Parathyroid adenoma (tissue), 2 donors: ENCODE data around the gene GFOD2.
"Not testable (repeated sequence)": the region's sequence is repeated elsewhere in the genome, so short reads cannot be mapped to it uniquely, and the experiment has no call there.

Source experiments
- H2AFZ ChIP-seq: fragments of 300-600 bp; sonication (generic); one replicate; pipeline ENCODE4 v1.7.0; 2017; ENCODE audit warnings: antibody characterized with exemption, mild to moderate bottlenecking
- H3K27ac ChIP-seq: fragments of 300-600 bp; sonication (generic); one replicate; pipeline ENCODE4 v1.7.0; 2017
- H3K27me3 ChIP-seq: fragments of 300-600 bp; sonication (generic); one replicate; pipeline ENCODE4 v1.7.0; 2017; ENCODE audit warnings: low read length; ENCODE audit not compliant: control insufficient read depth, insufficient read depth
- H3K36me3 ChIP-seq: fragments of 300-600 bp; sonication (generic); one replicate; pipeline ENCODE4 v1.7.0; 2017; ENCODE audit warnings: low read length; ENCODE audit not compliant: control insufficient read depth, insufficient read depth
- H3K4me1 ChIP-seq: fragments of 300-600 bp; sonication (generic); one replicate; pipeline ENCODE4 v1.7.0; 2017; ENCODE audit warnings: control low read depth
- H3K4me2 ChIP-seq: fragments of 300-600 bp; sonication (generic); one replicate; pipeline ENCODE4 v1.7.0; 2017; ENCODE audit warnings: low read length
- H3K4me3 ChIP-seq: fragments of 300-600 bp; sonication (generic); one replicate; pipeline ENCODE4 v1.7.0; 2017; ENCODE audit warnings: low read depth, low read length
- H3K79me2 ChIP-seq: fragments of 300-600 bp; sonication (generic); one replicate; pipeline ENCODE4 v1.7.0; 2017; ENCODE audit warnings: control low read depth
- H3K9ac ChIP-seq: fragments of 300-600 bp; sonication (generic); one replicate; pipeline ENCODE4 v1.7.0; 2017; ENCODE audit warnings: mild to moderate bottlenecking
- H3K9me3 ChIP-seq: fragments of 300-600 bp; sonication (generic); one replicate; pipeline ENCODE4 v1.7.0; 2017; ENCODE audit warnings: low read length; ENCODE audit not compliant: control insufficient read depth
- CTCF ChIP-seq: fragments of 300-600 bp; sonication (generic); IDR thresholded peaks from one replicate; pipeline ENCODE4 v1.7.0; 2017; ENCODE audit warnings: antibody characterized with exemption, mild to moderate bottlenecking
- donor health status: primary hyperparathyroidism.

The GFOD2 gene

GRCh38 chr16:67702130-67702529 is 17.0 kb downstream of the GFOD2 start:
- TF ChIP-seq CTCF, result no peak
- Histone ChIP-seq H3K4me3 (no peak overlapping the region), H2AFZ (no peak overlapping the region), H3K4me2 (no peak overlapping the region), H3K36me3 (no peaks in the 10 kb centered on the region), H3K9me3 (no peaks in the 10 kb centered on the region), H3K79me2 (peaks cover 46% of the 10 kb centered on the region), H3K9ac (no peak overlapping the region), H3K27me3 (no peaks in the 10 kb centered on the region), H3K27ac (no peak overlapping the region), H3K4me1 (no peaks in the 10 kb centered on the region)

GRCh38 chr16:67701420-67701819 is 17.7 kb downstream of the GFOD2 start:
- Histone ChIP-seq H3K4me1 (no peaks in the 10 kb centered on the region), H3K9me3 (no peaks in the 10 kb centered on the region), H3K27ac (no peak overlapping the region), H3K79me2 (peaks cover 51% of the 10 kb centered on the region), H3K27me3 (no peaks in the 10 kb centered on the region), H3K36me3 (no peaks in the 10 kb centered on the region), H2AFZ (no peak overlapping the region), H3K9ac (no peak overlapping the region), H3K4me3 (no peak overlapping the region), H3K4me2 (no peak overlapping the region)
- no peak for TF ChIP-seq CTCF

GRCh38 chr16:67699265-67699664 is 19.9 kb downstream of the GFOD2 start:
- Histone ChIP-seq H3K4me3 (no peak overlapping the region), H2AFZ (no peak overlapping the region), H3K79me2 (peaks cover 45% of the 10 kb centered on the region), H3K27me3 (no peaks in the 10 kb centered on the region), H3K4me2 (no peak overlapping the region), H3K36me3 (no peaks in the 10 kb centered on the region), H3K27ac (no peak overlapping the region), H3K4me1 (no peaks in the 10 kb centered on the region), H3K9ac (no peak overlapping the region), H3K9me3 (no peaks in the 10 kb centered on the region)
- no peak for TF ChIP-seq CTCF

- Histone ChIP-seq H3K79me2 (peaks cover 43% of the 10 kb centered on the region), H3K9ac (no peak overlapping the region), H3K36me3 (no peaks in the 10 kb centered on the region), H3K4me3 (no peak overlapping the region), H3K27ac (no peak overlapping the region), H3K9me3 (no peaks in the 10 kb centered on the region), H2AFZ (no peak overlapping the region), H3K27me3 (no peaks in the 10 kb centered on the region), H3K4me2 (no peak overlapping the region), H3K4me1 (no peaks in the 10 kb centered on the region)
- TF ChIP-seq CTCF, result no peak
Observed at GRCh38 chr16:67697422-67698185, 21.5 kb downstream of the GFOD2 start.

- Histone ChIP-seq H3K4me3 (no peak overlapping the region), H2AFZ (no peak overlapping the region), H3K36me3 (no peaks in the 10 kb centered on the region), H3K9ac (no peak overlapping the region), H3K4me1 (no peaks in the 10 kb centered on the region), H3K27me3 (no peaks in the 10 kb centered on the region), H3K9me3 (no peaks in the 10 kb centered on the region), H3K4me2 (no peak overlapping the region), H3K27ac (no peak overlapping the region), H3K79me2 (peaks cover 45% of the 10 kb centered on the region)
- TF ChIP-seq CTCF, result no peak
Observed at GRCh38 chr16:67694611-67695010, 24.5 kb downstream of the GFOD2 start.

GRCh38 chr16:67693517-67694285 is 25.4 kb downstream of the GFOD2 start:
- H3K79me2 ChIP-seq, result peaks cover 37% of the 10 kb centered on the region

More at GRCh38 chr16:67693517-67694285, 25.4 kb downstream of the GFOD2 start:
- not testable (repeated sequence) for H3K36me3 ChIP-seq, H3K4me3 ChIP-seq, H3K4me1 ChIP-seq, H3K9me3 ChIP-seq, H3K4me2 ChIP-seq, H2AFZ ChIP-seq, H3K27ac ChIP-seq, H3K27me3 ChIP-seq, H3K9ac ChIP-seq
